Ecto neural progenitor cell (in vitro differentiated cells): ENCODE results near the gene TRPC4.

Experiments
- DNase-seq: peaks from one replicate; pipeline ENCODE4 v3.0.0-alpha.2; 2018; ENCODE audit warnings: low spot score

TRPC4 gene

DNA sequence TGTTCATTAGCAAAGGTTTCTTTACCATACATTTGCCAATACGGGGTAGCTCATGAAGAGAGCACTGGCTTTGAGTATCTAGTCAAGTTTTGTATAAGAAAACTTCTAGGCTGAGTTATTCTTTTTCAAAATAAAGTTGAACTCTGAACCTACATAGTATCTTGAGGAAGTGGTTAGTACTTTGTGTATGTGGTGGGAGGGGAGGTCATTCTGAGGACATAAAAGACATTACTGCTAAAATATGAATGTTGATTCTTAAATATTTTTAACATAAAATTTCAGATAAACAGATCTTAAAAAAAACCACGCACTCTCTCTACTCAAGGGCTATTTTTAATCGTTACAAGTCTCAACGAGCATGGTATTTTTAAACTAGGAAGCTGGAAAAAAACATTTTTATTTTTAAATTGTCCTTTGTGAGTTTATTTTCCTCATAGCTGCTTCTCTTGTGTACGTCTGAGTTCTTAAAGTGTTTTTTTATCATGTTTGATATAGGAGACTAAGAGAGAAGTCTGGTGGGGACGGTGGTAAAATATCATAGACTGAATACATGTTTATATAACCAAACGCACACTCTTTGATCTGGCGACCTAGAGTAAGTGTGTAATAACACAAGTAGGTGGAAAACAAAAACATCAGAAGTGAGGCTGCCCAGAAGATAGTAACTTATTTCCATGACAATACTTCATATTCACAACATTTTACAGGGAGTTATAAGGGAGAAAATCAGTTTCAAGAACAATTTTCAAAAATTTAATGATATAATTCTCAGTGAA, 153.0 kb downstream of the TRPC4 start:
- no peak for DNase-seq

DNA sequence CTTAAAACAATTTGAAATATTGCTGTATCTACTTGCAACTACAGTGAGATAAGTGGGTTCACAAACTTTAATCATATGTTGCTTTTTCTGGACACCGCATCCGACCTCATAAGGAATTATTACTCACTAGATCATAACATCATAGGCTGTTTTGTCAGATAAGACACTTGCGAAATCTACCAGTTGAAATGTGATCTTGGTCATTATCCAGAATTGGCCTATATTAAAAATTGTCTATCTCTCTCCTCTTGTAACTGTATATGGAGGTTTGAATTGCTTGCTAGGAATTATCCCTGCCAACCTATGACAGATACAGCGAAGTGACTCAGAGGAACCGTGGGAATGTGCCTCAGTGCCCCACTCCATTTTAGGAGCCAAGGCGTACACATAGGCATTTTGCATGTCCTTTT, 154.0 kb downstream of the TRPC4 start:
- no peak for DNase-seq

DNA sequence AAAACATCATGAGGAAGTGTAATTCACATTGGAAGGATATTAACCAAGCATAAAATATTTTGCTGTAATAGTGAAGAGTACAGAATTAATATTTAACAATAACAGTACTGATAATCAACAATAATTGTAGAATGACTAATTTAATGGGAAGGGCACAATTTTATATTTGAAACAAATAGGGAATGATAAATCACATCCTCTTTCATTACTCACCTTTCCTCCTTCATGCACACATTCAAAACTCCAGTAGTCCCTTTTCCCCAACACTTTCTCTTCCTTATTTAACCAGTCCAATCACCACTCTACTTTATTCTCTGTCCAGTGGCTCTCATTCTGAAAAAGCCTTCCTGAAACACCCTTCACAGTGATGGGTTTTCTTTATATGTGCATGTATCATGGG, 160.3 kb downstream of the TRPC4 start:
- no peak for DNase-seq

DNA sequence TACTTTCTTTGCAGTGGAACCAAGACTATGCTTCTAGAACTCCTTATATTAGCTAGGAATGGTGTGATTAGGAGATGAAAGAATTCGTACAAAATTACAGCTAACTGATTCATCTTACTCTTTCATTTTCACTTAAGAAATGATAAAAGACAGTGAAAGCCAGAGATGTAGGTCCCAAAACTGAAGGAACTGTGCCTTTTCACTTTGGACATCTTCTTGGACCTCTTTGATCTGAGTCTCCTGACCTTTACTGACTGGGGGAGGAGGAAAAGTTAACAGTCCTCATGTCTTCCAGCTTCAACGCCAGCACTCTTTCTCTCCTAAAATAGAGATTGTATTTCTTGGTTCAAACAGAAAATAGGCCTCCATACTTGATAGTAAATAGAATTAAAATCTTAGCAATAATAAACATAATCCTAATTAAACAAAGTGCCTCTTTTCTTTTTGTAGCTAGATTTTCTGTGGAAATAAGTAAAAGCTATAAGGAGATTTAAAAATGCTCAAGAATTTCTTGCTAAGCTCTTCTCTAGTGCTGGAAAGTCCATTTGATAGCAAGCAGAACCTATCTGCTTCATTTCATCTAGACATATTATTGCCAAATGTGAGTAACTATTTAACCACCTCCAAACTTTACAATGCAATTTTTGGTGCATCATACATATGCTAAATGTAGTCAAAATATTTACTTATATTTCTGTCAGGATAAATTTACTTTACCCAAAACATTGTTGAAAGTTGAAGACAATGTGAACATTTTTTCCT, 161.7 kb downstream of the TRPC4 start:
- DNase-seq, result no peak

- no peak for DNase-seq
Measured at GRCh38 chr13:37706041-37706440, 163.5 kb downstream of the TRPC4 start.

GRCh38 chr13:37701972-37702371, 167.6 kb downstream of the TRPC4 start:
- DNase-seq, result no peak

- DNase-seq, result no peak
Measured at GRCh38 chr13:37701306-37701705, 168.3 kb downstream of the TRPC4 start.

DNA sequence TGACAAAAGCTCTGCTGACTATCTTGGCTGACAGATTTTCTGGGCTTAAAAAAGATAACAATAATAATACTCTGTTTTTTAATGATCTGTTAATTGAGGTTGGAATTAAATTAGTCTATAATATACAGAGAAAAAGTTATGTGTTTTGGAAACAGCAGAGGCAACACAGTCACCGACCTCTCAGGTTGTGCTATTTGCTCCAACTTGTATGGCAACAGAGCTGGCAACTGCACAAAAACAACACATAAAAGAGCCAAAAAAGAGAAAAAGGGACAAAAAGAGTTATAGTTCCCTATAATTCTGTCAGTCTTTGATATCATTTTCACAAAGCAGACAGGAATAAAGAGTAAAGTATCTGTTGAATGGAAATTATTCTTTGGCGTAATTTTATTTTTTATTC, 168.7 kb downstream of the TRPC4 start:
- no peak for DNase-seq

DNA sequence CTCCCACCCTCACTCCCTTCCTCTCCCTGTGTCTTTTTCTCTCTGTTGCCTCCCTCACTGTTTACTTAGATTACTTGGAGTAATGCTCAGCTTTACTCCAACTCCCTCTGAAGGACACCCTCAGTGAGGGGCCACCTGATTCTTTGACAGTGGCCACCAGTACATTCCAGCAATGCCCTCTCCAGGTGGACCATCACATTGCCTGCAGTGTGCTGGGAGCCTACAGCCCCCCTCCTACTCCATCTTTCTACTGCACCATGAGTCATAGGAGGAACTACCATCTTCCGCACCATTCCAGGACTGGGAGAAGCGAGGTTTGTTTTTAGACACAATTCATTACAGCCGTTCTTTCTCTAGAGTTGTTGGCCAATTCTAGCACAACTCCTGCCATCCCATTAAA, 174.4 kb downstream of the TRPC4 start:
- DNase-seq, result no peak

- no peak for DNase-seq
Measured at GRCh38 chr13:37690361-37690760, 179.2 kb downstream of the TRPC4 start.

DNA sequence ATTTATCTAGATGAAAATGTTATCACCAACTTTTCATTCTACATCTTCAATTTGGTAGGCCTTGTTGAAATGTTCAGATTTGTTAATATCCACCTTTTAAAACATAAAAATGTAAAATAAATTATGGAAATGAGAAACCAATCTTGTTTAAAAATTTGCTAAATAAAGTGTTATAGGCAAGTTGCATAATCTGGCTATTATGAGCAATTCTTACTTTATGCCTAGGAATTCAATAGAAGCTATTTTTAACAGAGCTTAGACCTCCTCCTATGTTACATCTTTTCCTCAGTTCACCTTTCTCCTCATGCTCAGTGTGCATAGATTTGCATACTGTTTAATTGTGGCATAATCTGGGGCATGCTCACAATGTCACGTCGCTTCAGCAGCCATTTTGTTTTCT, 183.1 kb downstream of the TRPC4 start:
- DNase-seq, result no peak

GRCh38 chr13:37685206-37685605, 184.4 kb downstream of the TRPC4 start:
- no peak for DNase-seq

DNA sequence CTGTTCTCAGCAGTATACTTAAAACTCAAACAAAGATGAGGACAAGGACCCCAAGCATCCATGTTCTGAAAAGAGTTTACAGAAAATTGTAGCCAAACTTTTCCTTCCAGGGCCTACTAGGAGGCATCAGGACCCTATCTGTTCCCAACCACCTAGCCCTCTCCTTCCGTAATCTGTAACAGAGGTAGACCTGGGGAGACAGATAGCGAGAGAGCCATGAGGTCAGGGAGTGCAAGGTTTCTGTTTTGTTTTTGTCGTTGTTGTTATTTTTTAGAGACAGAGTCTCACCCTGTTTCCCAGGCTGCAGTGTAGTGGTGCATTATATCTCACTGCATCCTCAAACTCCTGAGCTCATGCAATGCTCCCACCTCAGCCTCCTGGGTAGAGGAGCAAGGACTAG, 187.1 kb downstream of the TRPC4 start:
- DNase-seq, result no peak

DNA sequence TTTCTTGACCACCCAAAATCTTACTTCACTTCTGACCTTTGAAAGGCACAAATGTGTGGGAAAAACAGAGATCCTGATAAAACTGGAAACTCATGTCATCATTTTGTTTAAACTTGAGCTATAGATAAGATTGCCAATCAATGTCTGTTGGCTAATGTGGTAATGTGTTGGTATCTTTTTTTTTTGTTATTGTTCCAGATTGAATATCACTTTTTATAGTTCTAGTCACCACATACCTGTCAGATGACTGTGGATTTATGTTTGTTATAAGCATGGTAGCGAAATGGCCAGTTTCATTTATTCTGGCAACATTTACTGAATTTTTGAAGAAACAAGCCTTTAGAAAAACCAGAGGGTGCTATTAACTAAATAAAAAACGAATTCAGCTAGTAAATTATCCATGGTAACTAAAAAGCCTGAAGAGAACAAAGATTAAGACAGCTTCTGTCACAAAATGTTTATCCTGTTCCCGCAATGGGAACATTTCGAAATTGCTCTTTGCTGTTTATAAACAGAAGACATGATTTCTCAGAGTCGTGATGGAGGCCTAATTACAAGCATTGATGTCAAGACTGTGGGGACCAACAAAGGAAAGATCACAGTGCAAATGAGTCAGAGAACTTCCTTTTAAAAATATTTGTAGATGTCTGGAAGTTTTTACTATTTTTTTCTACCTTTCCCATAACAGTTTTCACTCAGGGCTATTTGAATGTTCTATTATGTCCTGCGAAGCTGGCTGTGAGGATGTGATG, 188.1 kb downstream of the TRPC4 start:
- no peak for DNase-seq

DNA sequence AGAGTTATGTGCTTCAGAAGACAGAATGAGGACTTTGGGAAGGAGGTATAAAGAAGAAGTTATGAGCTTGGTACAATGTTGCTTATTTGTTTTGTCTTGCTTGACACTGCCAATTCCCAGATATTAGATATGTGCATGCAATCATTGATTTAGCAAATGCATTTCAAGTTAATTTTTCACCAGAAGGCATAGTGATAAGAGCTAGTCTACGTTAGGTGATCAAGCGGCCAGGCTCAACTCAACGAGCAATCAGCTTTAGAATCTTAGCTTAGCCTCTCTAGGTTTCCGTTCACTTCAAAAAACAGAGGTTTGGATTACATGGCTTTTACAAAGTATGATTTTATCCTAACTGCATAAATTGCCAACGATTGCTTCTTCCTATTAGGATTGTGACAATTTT, 189.4 kb downstream of the TRPC4 start:
- no peak for DNase-seq

- DNase-seq, result no peak
Measured at GRCh38 chr13:37679043-37679442, 190.5 kb downstream of the TRPC4 start.

GRCh38 chr13:37669845-37670244, 199.7 kb downstream of the TRPC4 start:
- no peak for DNase-seq

- no peak for DNase-seq
Measured at GRCh38 chr13:37667702-37668101, 201.9 kb downstream of the TRPC4 start.

GRCh38 chr13:37666036-37666435, 203.5 kb downstream of the TRPC4 start:
- no peak for DNase-seq

GRCh38 chr13:37665420-37665819, 204.2 kb downstream of the TRPC4 start:
- DNase-seq, result no peak

GRCh38 chr13:37663724-37664123, 205.8 kb downstream of the TRPC4 start:
- no peak for DNase-seq

DNA sequence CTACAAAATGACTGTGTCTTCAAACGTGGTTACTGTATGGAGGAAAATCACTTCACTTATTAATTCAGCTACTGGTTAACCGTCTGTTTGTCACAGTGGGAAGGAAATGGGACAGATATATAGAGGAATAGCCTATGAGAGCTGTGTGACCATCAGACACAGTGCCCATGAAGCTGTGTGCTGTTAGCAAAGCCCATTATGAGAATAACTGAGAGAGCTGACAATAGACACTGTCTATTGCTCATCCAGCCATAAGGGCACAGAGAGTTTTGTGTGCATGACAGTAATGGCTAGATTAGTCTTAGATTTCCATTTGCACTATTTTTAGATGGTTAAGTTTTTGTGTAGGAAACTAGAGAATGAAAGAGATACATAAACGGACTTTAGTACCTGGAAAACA, 206.9 kb downstream of the TRPC4 start:
- DNase-seq, result no peak

- DNase-seq, result no peak
Measured at GRCh38 chr13:37657956-37658355, 211.6 kb downstream of the TRPC4 start.
